HL-60 (cell line): ENCODE data around the gene USP10.
"Not testable (repeated sequence)": the region's sequence is repeated elsewhere in the genome, so short reads cannot be mapped to it uniquely, and the experiment has no call there.

ENCODE experiments used
- DNase-seq, 2 experiments: peaks; one replicate each; pipeline ENCODE4 v3.0.0-alpha.2; 2010 to 2020; ENCODE audit warnings: low read depth in 1 of 2, low spot score in 1 of 2
- H3K27ac ChIP-seq: fragments of 250-450 bp; sonication (Bioruptor Pico); replicated peaks from 2 replicates; pipeline ENCODE4 v1.5.1; 2020; ENCODE audit warnings: mild to moderate bottlenecking, moderate library complexity
- H3K27me3 ChIP-seq: fragments of 250-450 bp; sonication (Bioruptor Pico); 2 replicates; pipeline ENCODE4 v1.5.1; 2021; ENCODE audit warnings: mild to moderate bottlenecking, moderate library complexity; ENCODE audit not compliant: insufficient read depth, poor library complexity, severe bottlenecking
- H3K4me3 ChIP-seq: replicated peaks from 2 replicates; pipeline ENCODE4 v1.5.1; 2011; ENCODE audit warnings: mild to moderate bottlenecking, control low read depth, low read length; ENCODE audit not compliant: insufficient read depth
- CTCF ChIP-seq: IDR thresholded peaks from one replicate; pipeline ENCODE4 v1.5.1; 2011; ENCODE audit warnings: low read length, control low read depth, inconsistent platforms; ENCODE audit not compliant: insufficient read depth
- GABPA ChIP-seq: IDR thresholded peaks from 2 replicates; pipeline ENCODE4 v1.6.1; 2012; ENCODE audit warnings: low read depth
- POLR2AphosphoS5 ChIP-seq: IDR thresholded peaks from 2 replicates; pipeline ENCODE4 v1.6.1; 2012; ENCODE audit warnings: low read depth
- REST ChIP-seq: IDR thresholded peaks from 2 replicates; pipeline ENCODE4 v1.6.1; 2012; ENCODE audit warnings: low read depth; ENCODE audit not compliant: insufficient replicate concordance
- SPI1 ChIP-seq: IDR thresholded peaks from 2 replicates; pipeline ENCODE4 v1.6.1; 2012; ENCODE audit warnings: low read depth, mild to moderate bottlenecking, borderline replicate concordance

The USP10 gene

GRCh38 chr16:84746875-84747274, 47.1 kb downstream of the USP10 start:
- H3K27ac ChIP-seq = no peak overlapping the region
- no peak for DNase-seq
- TF ChIP-seq CTCF = no peak
- H3K27me3 ChIP-seq = no peaks in the 10 kb centered on the region
- H3K4me3 ChIP-seq = no peak overlapping the region

- H3K4me3 ChIP-seq, DNase-seq, H3K27ac ChIP-seq: not testable (repeated sequence)
Observed at GRCh38 chr16:84748247-84748646, 48.4 kb downstream of the USP10 start.

GRCh38 chr16:84749072-84749471, 49.3 kb downstream of the USP10 start:
- DNase-seq = no peak
- Histone ChIP-seq H3K4me3 (no peak overlapping the region), H3K27ac (no peak overlapping the region), H3K27me3 (no peaks in the 10 kb centered on the region)
- TF ChIP-seq CTCF (no peak), POLR2AphosphoS5 (no peak), GABPA (no peak), SPI1 (no peak), REST (no peak)

More at GRCh38 chr16:84748247-84748646, 48.4 kb downstream of the USP10 start:
- H3K27me3 ChIP-seq = not testable (repeated sequence)

GRCh38 chr16:84749815-84750214, 50.0 kb downstream of the USP10 start:
- TF ChIP-seq SPI1 (no peak), POLR2AphosphoS5 (no peak), REST (no peak), CTCF (no peak), GABPA (no peak)
- no peaks in the 10 kb centered on the region for H3K27me3 ChIP-seq
- DNase-seq = no peak
- H3K4me3 ChIP-seq = no peak overlapping the region
- no peak overlapping the region for H3K27ac ChIP-seq

- no peak for DNase-seq
- TF ChIP-seq REST (no peak), CTCF (no peak), SPI1 (no peak), POLR2AphosphoS5 (no peak), GABPA (no peak)
- Histone ChIP-seq H3K4me3 (no peak overlapping the region), H3K27me3 (no peaks in the 10 kb centered on the region), H3K27ac (peak overlapping the region; percentile 11; the same call in 1 of the 2 replicates)
Observed at GRCh38 chr16:84750575-84750974, 50.8 kb downstream of the USP10 start.
